ENCODE measurements around the gene OSBPL5.

The OSBPL5 gene

GRCh38 chr11:3085052-3085451 is 80.1 kb downstream of the OSBPL5 start:
- no peak overlapping the region for H3K27ac ChIP-seq
- TF ChIP-seq CTCF (IDR thresholded peaks at IDR 0.05), result no peak
- no peak for TF ChIP-seq ZFX (IDR thresholded peaks at IDR 0.05; ENCODE audit: borderline replicate concordance)

GRCh38 chr11:3083321-3083720 is 81.8 kb downstream of the OSBPL5 start:
- H3K27ac ChIP-seq, result no peak overlapping the region
- TF ChIP-seq ZFX (IDR thresholded peaks at IDR 0.05; ENCODE audit: borderline replicate concordance) (no peak), CTCF (IDR thresholded peaks at IDR 0.05) (no peak)

- no peak overlapping the region for H3K27ac ChIP-seq
- TF ChIP-seq ZFX (IDR thresholded peaks at IDR 0.05; ENCODE audit: borderline replicate concordance) (no peak), CTCF (IDR thresholded peaks at IDR 0.05) (no peak)
Measured at GRCh38 chr11:3081386-3081751, 83.7 kb downstream of the OSBPL5 start.

- no peak overlapping the region for H3K27ac ChIP-seq
- TF ChIP-seq CTCF (IDR thresholded peaks at IDR 0.05), result no peak
- TF ChIP-seq ZFX (IDR thresholded peaks at IDR 0.05; ENCODE audit: borderline replicate concordance), result no peak
Measured at GRCh38 chr11:3080733-3081385, 84.3 kb downstream of the OSBPL5 start.

- H3K27ac ChIP-seq, result no peak overlapping the region
- no peak for TF ChIP-seq ZFX (IDR thresholded peaks at IDR 0.05; ENCODE audit: borderline replicate concordance)
- no peak for TF ChIP-seq CTCF (IDR thresholded peaks at IDR 0.05)
Measured at GRCh38 chr11:3080104-3080503, 85.0 kb downstream of the OSBPL5 start.

GRCh38 chr11:3077846-3078440 is 87.2 kb downstream of the OSBPL5 start:
- no peak for TF ChIP-seq CTCF (IDR thresholded peaks at IDR 0.05)
- no peak overlapping the region for H3K27ac ChIP-seq

- no peak for TF ChIP-seq ZFX (IDR thresholded peaks at IDR 0.05; ENCODE audit: borderline replicate concordance)
- TF ChIP-seq CTCF (IDR thresholded peaks at IDR 0.05), result no peak
- H3K27ac ChIP-seq, result no peak overlapping the region
Measured at GRCh38 chr11:3077189-3077836, 87.8 kb downstream of the OSBPL5 start.
